Stimulated activated CD4-positive, alpha-beta T cell treated with anti-CD3 and anti-CD28 coated beads, Interleukin-15, amount 100 ng/mL, for 24 hours (primary cell): ENCODE data around the gene CPM.

Experiments used
- DNase-seq: peaks from one replicate; pipeline ENCODE4 v3.0.0-alpha.2; 2020

CPM gene

GRCh38 chr12:68903511-68903910 lies 29.5 kb downstream of the CPM start:
- DNase-seq: no peak

- no peak for DNase-seq
Observed at GRCh38 chr12:68901551-68901950, 31.4 kb downstream of the CPM start.

- DNase-seq: no peak
Observed at GRCh38 chr12:68901145-68901544, 31.8 kb downstream of the CPM start.

- no peak for DNase-seq
Observed at GRCh38 chr12:68900241-68900640, 32.7 kb downstream of the CPM start.

- no peak for DNase-seq
Observed at GRCh38 chr12:68899251-68899771, 33.7 kb downstream of the CPM start.

- no peak for DNase-seq
Observed at GRCh38 chr12:68896881-68897540, 36.0 kb downstream of the CPM start.

GRCh38 chr12:68894276-68894855 lies 38.6 kb downstream of the CPM start:
- DNase-seq: no peak

DNA sequence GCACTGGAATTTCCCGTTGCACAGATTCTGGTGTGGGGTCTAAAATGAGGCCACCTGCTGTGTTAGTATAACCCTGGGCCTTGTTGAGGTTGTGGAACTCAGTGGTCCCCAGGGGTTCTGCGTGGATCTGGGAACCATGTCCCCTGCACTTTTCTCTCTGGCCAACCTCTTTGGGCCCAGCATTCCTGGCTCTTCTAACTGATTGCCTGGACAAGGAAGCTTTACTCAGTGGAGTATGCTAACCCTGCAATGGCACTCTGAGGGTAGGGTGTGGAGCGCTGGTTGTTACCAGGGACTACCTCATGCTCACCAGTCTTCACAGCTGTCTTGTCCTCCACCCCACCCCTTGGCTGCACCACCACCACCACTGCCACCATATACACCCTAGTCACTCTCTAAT lies 39.2 kb downstream of the CPM start:
- DNase-seq: no peak

GRCh38 chr12:68893201-68893600 lies 39.8 kb downstream of the CPM start:
- no peak for DNase-seq

DNA sequence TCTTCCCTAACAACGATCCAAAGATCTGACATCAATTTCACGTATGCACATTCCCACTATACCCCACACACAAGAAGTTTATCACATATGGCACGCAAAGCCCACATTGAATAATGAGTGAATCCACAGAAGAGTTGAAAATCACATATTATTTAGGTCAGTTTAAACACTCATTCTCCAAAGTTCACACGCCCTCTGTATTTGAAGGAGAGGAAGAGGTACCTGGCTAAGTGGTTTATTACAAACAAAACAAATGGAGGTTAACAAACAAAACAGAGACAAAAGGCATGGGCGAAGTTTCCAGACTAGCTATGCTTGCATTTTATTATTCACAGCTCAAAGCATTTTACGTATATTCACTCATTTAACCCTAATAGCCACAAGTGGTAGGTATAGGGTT lies 41.8 kb downstream of the CPM start:
- no peak for DNase-seq

- no peak for DNase-seq
Observed at GRCh38 chr12:68890701-68891113, 42.3 kb downstream of the CPM start.

DNA sequence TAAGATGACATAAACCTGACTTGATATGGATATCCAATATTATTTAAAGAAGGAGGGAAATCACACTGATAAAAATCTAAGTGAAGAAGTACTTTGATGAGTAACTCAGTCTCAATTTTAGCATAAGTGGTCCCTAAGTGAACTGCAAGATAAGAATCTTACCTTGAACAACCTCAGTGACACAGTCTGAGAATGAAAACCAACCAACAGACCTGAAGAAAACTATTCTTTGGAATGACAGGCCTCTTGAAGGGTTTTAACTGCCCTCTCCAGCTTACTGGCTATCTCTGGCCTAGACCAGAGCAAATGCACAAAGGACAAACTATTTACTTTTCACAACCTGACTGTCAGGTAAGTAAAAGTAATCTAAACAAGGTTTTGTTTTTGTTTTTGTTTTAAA lies 44.7 kb downstream of the CPM start:
- no peak for DNase-seq

GRCh38 chr12:68887641-68888040 lies 45.3 kb downstream of the CPM start:
- DNase-seq: no peak

DNA sequence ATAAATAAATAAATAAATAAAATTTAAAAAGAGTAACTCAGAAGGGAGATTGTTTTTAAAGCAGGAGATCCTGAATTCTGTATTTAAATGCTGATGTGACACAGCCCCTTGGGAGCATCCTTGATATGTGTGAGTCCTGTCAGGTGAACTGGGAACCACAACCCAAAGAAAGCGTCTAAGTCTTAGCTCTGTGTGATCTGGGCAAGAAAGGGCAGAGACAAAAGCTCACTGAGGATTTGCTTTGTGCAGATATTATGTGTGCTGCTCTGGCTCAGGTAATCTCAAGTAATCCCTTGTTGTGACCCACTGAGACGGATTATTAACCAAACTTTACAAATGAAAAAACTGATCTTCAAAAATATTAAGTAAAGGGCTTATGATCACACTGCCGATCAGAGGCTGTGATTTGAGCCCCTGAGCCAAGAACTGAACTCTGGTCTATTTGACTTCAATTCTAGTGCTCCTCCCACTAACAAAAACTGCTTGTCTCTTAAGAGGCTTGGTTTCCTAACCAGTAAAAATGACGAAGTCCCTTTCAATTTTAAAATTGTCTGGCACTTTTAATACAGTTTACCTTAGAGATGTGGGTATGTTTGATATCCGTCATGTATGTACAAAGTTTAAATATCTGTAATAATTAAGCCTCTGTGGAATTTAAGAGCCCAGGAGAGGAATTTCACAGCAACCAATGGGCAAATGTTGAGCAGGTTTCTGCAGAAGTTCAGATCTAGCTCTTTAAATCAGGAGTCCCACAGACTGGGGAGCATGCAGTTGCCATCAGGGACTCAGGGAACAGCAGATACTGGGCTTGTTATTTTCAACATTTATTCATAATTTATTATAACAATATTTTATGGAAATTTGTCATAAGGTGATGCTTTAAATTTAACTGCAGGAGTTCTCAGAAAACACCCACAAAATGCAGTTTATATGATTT lies 46.1 kb downstream of the CPM start:
- DNase-seq: no peak

DNA sequence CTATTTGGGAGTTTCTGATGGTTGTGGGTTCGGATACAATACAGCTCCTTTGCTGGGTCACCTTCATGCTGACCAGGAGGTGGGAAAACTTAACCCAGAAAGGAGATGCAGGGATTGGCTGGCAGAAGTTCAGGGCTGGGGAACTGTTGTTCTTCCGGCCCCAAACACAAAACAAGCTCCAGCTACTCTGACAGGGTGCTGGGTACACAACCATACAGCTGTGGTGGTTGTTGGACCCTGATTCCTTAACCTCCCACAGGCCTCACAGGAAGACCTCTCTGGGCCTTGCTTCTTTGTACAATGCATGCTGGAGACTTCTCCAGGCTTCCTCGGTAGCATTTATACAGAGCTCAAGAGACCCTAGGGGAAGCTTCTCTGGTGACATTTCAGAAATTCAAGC lies 47.6 kb downstream of the CPM start:
- DNase-seq: no peak

DNA sequence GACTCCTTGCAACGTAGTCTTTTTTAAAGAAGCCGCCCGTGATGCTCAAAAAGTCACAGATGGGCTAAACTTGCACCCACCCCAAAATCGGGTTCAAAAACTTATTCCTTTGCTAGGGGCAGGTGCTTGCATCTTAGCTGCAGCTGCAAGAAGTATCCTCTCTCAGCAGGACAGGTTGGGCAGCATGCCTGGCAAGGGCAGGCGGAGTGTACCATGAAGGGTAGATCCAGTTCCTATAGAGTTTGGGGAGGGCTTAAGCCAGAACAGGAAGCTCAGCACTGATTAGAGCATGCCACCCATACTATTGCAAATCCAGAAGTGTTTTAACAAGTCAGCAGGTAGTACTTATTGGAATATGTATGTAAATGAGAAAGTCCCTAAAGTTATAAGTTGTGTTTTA lies 48.7 kb downstream of the CPM start:
- DNase-seq: no peak

GRCh38 chr12:68883151-68883550 lies 49.8 kb downstream of the CPM start:
- DNase-seq: no peak

DNA sequence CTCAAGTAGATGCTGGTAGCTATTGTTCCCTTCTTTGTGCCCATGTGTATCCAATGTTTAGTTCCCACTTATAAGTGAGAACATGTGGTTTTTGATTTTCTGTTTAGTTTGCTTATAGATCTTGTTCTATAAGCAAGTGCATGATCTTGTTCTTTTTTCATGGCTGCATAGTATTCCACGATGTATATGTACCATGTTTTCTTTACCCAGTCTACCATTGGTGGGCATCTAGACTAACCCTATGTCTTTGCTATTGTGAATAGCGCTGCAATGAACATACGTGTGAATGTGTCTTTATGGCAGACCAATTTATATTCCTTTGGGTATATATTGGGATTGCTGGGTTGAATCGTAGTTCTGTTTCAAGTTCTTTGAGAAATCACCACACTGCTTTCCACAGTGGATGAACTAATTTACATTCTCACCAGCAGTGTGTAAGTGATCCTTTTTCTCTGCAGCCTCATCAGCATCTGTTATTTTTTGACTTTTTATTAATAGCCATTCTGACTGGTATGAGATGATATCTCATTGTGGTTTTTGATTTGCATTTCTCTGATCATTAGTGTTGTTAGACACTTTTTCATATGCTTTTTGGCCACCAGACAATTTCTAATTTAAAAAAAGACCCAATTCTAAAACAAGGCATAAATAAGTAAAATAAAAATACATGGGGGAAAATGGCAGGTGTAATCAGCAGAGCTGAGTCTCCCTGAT lies 50.6 kb downstream of the CPM start:
- no peak for DNase-seq

DNA sequence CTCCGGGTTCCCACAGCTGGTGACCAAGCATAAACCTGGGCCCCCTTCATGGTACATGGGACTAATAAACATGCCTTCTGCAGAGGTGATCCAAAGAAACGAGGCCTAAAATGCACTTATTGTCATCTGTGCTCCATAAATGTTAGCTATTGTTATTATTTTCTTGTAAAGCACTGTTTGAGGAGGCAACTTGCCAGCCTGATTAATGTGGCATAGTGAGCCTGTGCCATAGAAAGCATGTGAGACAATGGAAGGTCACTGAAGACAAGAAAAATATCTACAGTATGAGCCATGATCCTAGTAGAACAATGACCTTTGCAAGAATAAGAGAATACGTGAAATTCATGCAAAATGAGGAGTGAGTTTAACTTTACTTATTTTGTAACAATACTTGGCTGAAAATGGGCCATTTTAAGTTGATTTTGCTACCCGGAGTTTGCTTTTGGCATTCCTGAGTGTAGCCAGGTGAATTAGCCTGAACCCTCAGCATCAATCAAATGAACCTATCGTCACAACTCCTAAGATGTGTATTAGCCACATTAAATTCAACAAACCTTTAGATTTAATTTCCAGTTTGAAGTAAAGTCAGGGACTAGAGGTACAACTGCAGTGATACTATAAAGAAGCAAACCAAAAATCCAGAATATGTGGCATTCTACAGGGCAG lies 52.2 kb downstream of the CPM start:
- DNase-seq: no peak

DNA sequence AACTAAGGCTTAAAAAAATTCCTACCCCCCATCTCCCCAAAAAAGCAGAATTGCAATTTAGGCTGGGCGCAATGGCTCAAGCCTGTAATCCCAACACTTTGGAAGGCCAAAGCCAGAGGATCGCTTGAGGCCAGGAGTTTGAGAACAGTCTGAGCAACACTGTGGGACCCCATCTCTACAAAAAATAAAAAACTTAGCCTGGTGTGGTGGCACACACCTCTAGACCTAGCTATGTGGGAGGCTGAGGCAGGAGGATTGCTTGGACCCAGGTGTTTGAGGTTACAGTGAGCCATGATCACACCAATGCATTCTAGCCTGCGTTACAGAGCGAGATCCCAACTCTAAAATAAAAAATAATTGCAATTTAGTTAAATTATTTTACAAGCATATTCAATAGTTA lies 54.1 kb downstream of the CPM start:
- no peak for DNase-seq

GRCh38 chr12:68878283-68878682 lies 54.7 kb downstream of the CPM start:
- DNase-seq: no peak

DNA sequence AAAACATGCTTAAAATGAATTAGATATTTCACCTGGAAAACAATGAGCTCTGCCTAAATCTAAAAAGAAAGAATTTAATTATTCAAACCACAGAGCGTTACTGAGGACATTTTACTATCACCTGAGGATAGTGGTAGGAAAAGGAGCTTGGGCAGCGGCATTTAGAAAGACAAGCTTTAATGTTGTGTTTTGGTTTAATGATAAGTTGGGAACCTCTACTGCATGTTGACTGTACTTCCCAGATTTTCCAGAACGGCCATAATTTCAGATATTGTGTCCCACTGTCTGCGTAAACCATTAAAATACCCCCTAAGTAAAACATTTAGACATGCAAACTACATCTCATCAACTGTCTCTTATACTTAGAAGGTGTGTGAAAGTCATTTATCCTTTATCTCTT lies 55.4 kb downstream of the CPM start:
- DNase-seq: no peak

DNA sequence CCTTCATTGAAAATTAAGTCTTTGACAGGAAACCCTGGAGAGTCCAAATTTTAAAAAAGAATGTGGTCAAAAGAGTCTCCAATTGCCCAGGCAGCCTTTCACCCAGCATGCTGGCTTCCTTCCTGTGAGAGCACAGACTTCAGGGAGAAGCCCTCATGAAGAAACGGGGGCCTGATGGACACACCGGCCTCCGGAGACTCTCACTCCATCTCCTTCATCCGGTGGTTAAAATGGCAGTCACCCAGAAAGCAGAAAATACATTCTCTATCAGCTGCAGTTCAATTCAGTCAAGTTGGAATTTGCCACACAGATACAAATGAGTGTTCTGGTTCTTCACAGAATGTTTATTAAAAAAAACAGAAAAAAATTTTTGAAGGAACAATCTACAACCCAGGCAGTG lies 56.5 kb downstream of the CPM start:
- DNase-seq: no peak
